Mammary epithelial cell (primary cell): ENCODE measurements around the gene WDR12.

Experiments
- EZH2 ChIP-seq: IDR thresholded peaks from 2 replicates; pipeline ENCODE4 v1.6.1; 2012; ENCODE audit warnings: low read length, inconsistent platforms, borderline replicate concordance
- TF ChIP-seq, protein P1 (sequence below), 2 donors: IDR thresholded peaks in 1 of 2; conservative IDR thresholded peaks in 1 of 2; 2 replicates each; pipeline ENCODE4 v1.5.1; 2011 to 2012; ENCODE audit warnings: inconsistent platforms in 2 of 2, low read length in 2 of 2, mild to moderate bottlenecking in 2 of 2, control low read depth in 1 of 2, low read depth in 1 of 2; ENCODE audit not compliant: insufficient read depth in 1 of 2; ENCODE audit errors: extremely low read depth in 1 of 2

DNA sequence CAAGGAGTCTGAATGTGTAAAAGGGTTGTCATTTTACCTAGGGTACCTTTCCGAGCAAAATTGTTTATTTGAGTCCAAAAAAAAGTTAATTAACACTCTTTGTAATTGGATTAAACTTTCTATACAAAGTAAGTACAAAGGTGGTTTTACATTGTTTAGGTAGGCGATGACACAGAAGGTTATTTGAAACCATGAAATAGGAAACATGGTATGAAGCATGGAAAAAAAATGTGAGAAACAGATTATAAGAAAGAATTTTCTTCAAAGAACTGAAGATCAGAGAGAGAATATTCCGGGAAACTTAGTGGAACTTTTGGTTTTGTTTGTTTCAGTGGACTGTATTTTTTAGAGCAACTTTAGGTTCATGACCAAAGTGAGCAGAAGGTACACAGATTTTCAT, 33.3 kb upstream of the WDR12 start:
- TF ChIP-seq, protein P1, sequence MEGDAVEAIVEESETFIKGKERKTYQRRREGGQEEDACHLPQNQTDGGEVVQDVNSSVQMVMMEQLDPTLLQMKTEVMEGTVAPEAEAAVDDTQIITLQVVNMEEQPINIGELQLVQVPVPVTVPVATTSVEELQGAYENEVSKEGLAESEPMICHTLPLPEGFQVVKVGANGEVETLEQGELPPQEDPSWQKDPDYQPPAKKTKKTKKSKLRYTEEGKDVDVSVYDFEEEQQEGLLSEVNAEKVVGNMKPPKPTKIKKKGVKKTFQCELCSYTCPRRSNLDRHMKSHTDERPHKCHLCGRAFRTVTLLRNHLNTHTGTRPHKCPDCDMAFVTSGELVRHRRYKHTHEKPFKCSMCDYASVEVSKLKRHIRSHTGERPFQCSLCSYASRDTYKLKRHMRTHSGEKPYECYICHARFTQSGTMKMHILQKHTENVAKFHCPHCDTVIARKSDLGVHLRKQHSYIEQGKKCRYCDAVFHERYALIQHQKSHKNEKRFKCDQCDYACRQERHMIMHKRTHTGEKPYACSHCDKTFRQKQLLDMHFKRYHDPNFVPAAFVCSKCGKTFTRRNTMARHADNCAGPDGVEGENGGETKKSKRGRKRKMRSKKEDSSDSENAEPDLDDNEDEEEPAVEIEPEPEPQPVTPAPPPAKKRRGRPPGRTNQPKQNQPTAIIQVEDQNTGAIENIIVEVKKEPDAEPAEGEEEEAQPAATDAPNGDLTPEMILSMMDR (conservative IDR thresholded peaks at IDR 0.05 in 1 of 2, IDR thresholded peaks at IDR 0.05 in 1 of 2; ENCODE audit: extremely low read depth in 1 of 2, insufficient read depth in 1 of 2, low read depth in 1 of 2, low read length in 2 of 2) = no peak
- TF ChIP-seq EZH2 = no peak
